Muscle layer of duodenum (tissue), 2 donors: ENCODE data around the gene ANKRD65.
"Not testable (repeated sequence)": the region's sequence is repeated elsewhere in the genome, so short reads cannot be mapped to it uniquely, and the experiment has no call there.

Experiments used
- H3K27ac ChIP-seq: one replicate; pipeline ENCODE4 v1.7.0; 2013; ENCODE audit warnings: mild to moderate bottlenecking, low read length
- H3K27me3 ChIP-seq: one replicate; pipeline ENCODE4 v1.7.0; 2013; ENCODE audit warnings: low read depth, mild to moderate bottlenecking, control low read depth, low read length
- H3K36me3 ChIP-seq, 2 donors: one replicate each; pipeline ENCODE4 v1.7.0; 2013; ENCODE audit warnings: low read length in 2 of 2, control low read depth in 1 of 2, mild to moderate bottlenecking in 1 of 2; ENCODE audit not compliant: insufficient read depth in 2 of 2, control insufficient read depth in 1 of 2
- H3K4me1 ChIP-seq, 2 donors: one replicate each; pipeline ENCODE4 v1.7.0; 2013; ENCODE audit warnings: low read length in 2 of 2, mild to moderate bottlenecking in 2 of 2, control low read depth in 1 of 2, moderate library complexity in 1 of 2; ENCODE audit not compliant: insufficient read depth in 2 of 2, control insufficient read depth in 1 of 2
- H3K4me3 ChIP-seq, 2 donors: one replicate each; pipeline ENCODE4 v1.7.0; 2013; ENCODE audit warnings: low read length in 2 of 2, low read depth in 1 of 2, mild to moderate bottlenecking in 1 of 2
- H3K9me3 ChIP-seq, 2 donors: one replicate each; pipeline ENCODE4 v1.7.0; 2013; ENCODE audit warnings: low read length in 2 of 2, control low read depth in 1 of 2, mild to moderate bottlenecking in 1 of 2; ENCODE audit not compliant: control insufficient read depth in 1 of 2
- donor health status: healthy.

The ANKRD65 gene

DNA sequence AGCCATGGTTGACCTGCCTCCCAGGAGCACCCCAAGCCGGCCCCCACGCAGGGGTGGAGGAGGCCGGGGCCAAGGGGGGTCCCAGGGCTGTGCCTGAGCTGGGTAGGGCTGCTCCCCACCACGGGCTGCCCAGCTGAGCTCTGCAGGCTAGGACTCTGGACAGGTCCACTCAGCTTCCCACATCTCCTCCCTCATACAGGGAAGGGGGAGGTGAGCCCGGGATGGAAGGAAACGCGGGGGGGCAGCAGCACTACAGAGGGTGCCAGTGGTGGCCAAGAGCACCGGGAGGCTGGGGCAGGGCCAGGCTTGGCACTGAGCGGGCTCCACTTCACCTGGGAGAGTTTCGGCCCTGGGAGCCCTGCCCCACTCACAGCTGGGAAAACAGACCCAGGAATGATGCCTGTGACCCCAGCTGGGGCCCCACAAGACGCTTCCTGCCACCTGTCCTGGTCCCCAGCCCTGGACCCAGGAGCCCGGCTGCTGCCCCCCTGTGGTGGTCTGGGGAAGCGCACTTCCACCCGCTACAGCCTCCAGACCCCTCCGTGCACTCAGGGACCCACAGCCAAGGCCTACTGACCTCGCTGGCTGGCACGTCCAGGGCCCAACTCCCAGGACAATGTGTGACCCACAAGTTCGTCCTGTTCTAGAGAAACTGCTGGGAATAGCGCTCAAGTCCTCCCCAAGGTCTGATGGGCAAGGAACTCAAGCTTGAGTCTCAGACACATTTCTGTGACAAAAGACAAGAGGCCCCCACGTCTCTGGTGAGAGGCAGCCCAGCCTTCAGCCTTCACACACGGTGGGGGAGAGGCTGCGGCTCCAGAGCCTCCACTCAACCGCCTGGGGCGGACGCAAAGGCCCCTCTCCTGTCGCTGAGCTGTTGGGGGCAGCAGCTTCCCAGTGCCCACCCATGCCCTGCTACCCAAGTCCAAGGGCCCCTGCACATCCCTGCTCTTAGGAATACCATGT is 49.0 kb downstream of the ANKRD65 start:
- no peak overlapping the region for H3K4me3 ChIP-seq
- peaks cover 0 to 12% of the 10 kb centered on the region in 2 donors for H3K36me3 ChIP-seq
- H3K27me3 ChIP-seq = no peaks in the 10 kb centered on the region
- no peaks in the 10 kb centered on the region for H3K9me3 ChIP-seq
- H3K27ac ChIP-seq = no peak overlapping the region
- peaks cover 6 to 39% of the 10 kb centered on the region in 2 donors for H3K4me1 ChIP-seq

DNA sequence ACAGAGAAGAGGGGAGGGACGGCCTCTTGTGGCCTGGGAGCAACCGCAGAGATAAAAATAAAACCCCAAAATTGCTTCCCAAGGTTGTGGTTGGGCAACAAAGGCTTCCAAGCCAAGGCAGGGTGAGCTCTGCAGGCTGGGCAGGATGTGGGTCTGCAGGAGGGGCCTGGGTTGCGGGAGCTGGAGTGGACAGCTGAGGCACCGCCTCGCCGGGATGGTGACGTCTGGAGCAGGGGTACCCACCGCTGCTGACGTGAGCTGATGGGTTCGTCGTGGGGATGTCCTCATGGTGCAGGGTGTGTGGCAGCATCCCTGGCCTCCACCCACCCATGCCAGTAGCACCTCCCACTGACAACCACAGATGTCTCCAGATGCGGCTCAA is 49.7 kb downstream of the ANKRD65 start:
- Histone ChIP-seq H3K4me1 (peaks cover 6 to 39% of the 10 kb centered on the region in 2 donors), H3K27ac (no peak overlapping the region), H3K9me3 (no peaks in the 10 kb centered on the region), H3K36me3 (peaks cover 0 to 12% of the 10 kb centered on the region in 2 donors), H3K4me3 (no peak overlapping the region), H3K27me3 (no peaks in the 10 kb centered on the region)

DNA sequence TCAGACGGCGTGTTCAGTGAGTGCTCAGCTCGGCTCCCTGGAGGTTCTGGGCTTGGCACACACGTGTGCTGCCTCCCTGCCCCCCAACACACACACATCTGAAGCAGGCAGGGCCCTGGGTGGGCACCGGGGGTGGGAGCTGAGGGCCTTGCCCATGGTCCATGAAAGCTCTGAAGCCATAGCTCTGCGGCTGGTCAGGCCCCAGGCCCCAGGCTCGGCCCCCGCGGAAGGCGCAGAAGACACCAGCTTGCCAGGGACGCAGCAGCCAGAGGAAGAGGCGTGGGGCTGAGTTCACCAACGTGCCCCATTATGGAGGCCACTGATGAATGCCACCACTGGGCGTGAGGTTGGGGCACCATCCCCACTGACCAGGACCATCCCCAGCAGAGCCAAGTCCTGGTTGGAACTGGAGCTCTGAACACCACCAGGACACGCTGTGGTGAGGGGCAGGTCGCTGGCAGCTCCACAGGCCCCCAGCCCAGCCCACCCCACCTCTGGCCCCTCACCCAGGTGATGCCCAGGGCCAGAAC is 50.2 kb downstream of the ANKRD65 start:
- Histone ChIP-seq H3K27ac (no peak overlapping the region), H3K4me3 (no peak overlapping the region), H3K36me3 (peaks cover 0 to 12% of the 10 kb centered on the region in 2 donors), H3K27me3 (no peaks in the 10 kb centered on the region), H3K9me3 (no peaks in the 10 kb centered on the region), H3K4me1 (peaks cover 6 to 34% of the 10 kb centered on the region in 2 donors)

DNA sequence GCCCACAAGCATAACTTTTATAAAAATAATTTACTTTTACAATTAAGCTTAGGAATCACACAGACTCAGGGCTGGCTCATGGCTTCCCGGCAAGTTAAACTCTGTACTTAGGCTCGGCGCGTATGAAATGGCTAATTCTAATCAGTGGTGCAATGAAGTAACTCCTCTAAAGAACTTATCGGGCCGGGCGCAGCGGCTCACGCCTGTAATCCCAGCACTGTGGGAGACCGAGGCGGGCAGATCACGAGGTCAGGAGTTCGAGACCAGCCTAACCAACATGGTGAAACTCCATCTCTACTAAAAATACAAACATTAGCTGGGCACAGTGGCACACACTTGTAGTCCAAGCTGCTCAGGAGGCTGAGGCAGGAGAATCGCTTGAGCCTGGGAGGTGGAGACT is 51.0 kb downstream of the ANKRD65 start:
- H3K4me3 ChIP-seq, H3K27ac ChIP-seq, H3K9me3 ChIP-seq, H3K27me3 ChIP-seq: not testable (repeated sequence)
- Histone ChIP-seq H3K36me3 (peaks cover 0 to 12% of the 10 kb centered on the region in 2 donors), H3K4me1 (peaks cover 6 to 33% of the 10 kb centered on the region in 2 donors)
